ENCODE measurements around the gene HNRNPUL2.

- no peak for TF ChIP-seq EZH2phosphoT487 (IDR thresholded peaks at IDR 0.05)
- TF ChIP-seq, protein P1, sequence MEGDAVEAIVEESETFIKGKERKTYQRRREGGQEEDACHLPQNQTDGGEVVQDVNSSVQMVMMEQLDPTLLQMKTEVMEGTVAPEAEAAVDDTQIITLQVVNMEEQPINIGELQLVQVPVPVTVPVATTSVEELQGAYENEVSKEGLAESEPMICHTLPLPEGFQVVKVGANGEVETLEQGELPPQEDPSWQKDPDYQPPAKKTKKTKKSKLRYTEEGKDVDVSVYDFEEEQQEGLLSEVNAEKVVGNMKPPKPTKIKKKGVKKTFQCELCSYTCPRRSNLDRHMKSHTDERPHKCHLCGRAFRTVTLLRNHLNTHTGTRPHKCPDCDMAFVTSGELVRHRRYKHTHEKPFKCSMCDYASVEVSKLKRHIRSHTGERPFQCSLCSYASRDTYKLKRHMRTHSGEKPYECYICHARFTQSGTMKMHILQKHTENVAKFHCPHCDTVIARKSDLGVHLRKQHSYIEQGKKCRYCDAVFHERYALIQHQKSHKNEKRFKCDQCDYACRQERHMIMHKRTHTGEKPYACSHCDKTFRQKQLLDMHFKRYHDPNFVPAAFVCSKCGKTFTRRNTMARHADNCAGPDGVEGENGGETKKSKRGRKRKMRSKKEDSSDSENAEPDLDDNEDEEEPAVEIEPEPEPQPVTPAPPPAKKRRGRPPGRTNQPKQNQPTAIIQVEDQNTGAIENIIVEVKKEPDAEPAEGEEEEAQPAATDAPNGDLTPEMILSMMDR (IDR thresholded peaks at IDR 0.05), result no peak
Measured at GRCh38 chr11:62676698-62677097, 50.6 kb downstream of the HNRNPUL2 start.

Data from neural progenitor cell (in vitro differentiated cells).